ENCODE data around the gene CYP27B1.

Gene CYP27B1

GRCh38 chr12:57752668-57753000 lies 14.2 kb downstream of the CYP27B1 start:
- no peak for TF ChIP-seq CTCF (IDR thresholded peaks at IDR 0.05; ENCODE audit: insufficient read depth, low read length, missing control alignments)
- H3K4me3 ChIP-seq (ENCODE audit: low read depth, low read length): peak overlapping the region; percentile 53
- ChIA-PET CTCF (interaction anchor here (1.0 kb wide), 1 partner anchor 8 kb away, joined by 3 read pairs; no protein-coding TSS in a partner anchor), POLR2A (interaction anchor here (0.8 to 1.0 kb wide), 3 partner anchors 19 to 141 kb away, joined by 3 to 4 read pairs (median 3); partner anchors contain the start of genes EEF1AKMT3 and METTL1)
- DNase-seq (ENCODE audit: low read depth, low spot score): no peak

- DNase-seq (ENCODE audit: low read depth, low spot score): peak; percentile 96
- ChIA-PET POLR2A (interaction anchor here (0.8 to 1.0 kb wide), 3 partner anchors 20 to 142 kb away, joined by 3 to 4 read pairs (median 3); partner anchors contain the start of genes EEF1AKMT3 and METTL1), CTCF (interaction anchor here (0.6 to 1.0 kb wide), 2 partner anchors 9 to 31 kb away, joined by 3 read pairs; partner anchors contain the start of gene TSFM)
- H3K4me3 ChIP-seq (ENCODE audit: low read depth, low read length): peak within 1 kb of the TSS; percentile 84
- no peak for TF ChIP-seq CTCF (IDR thresholded peaks at IDR 0.05; ENCODE audit: insufficient read depth, low read length, missing control alignments)
These were observed 14.8 kb downstream of the CYP27B1 start, which contains the start of gene CDK4 for GRCh38 chr12:57751788-57752667. CDK4 (minus strand) TSS chr12:57752310; CDS start chr12:57751717, 593 bp downstream.

- ChIA-PET CTCF (interaction anchor here (1.4 kb wide), 1 partner anchor 8 kb away, joined by 5 read pairs; no protein-coding TSS in a partner anchor), POLR2A (no interaction called here)
- no peak for DNase-seq (ENCODE audit: low read depth, low spot score)
- peak overlapping the region; percentile 84 for H3K4me3 ChIP-seq (ENCODE audit: low read depth, low read length)
- no peak for TF ChIP-seq CTCF (IDR thresholded peaks at IDR 0.05; ENCODE audit: insufficient read depth, low read length, missing control alignments)
These were observed 15.5 kb downstream of the CYP27B1 start for GRCh38 chr12:57751432-57751787.

GRCh38 chr12:57750561-57751431 lies 16.1 kb downstream of the CYP27B1 start:
- DNase-seq (ENCODE audit: low read depth, low spot score): no peak
- POLR2A ChIA-PET: no interaction called here
- CTCF ChIA-PET: interaction anchor here (1.0 to 1.4 kb wide), 2 partner anchors 9 to 14 kb away, joined by 3 to 5 read pairs; no protein-coding TSS in a partner anchor
- TF ChIP-seq CTCF (IDR thresholded peaks at IDR 0.05; ENCODE audit: insufficient read depth, low read length, missing control alignments): no peak
- peak overlapping the region; percentile 84 for H3K4me3 ChIP-seq (ENCODE audit: low read depth, low read length)

- no peak overlapping the region for H3K4me3 ChIP-seq (ENCODE audit: low read depth, low read length)
- no peak for TF ChIP-seq CTCF (IDR thresholded peaks at IDR 0.05; ENCODE audit: insufficient read depth, low read length, missing control alignments)
- CTCF ChIA-PET: interaction anchor here (1.5 to 2.4 kb wide), 2 partner anchors 8 to 23 kb away, joined by 3 to 6 read pairs; no protein-coding TSS in a partner anchor
- no peak for DNase-seq (ENCODE audit: low read depth, low spot score)
- POLR2A ChIA-PET: interaction anchor here (0.7 kb wide), 1 partner anchor 24 kb away, joined by 3 read pairs; no protein-coding TSS in a partner anchor
These were observed 17.8 kb downstream of the CYP27B1 start for GRCh38 chr12:57749061-57749460.

Measured in AG04449 (cell line).